GM19023 (cell line): Measurements from ENCODE around the gene PEBP1.

Experiments used
- ATAC-seq: cut with Tn5 transposase; IDR thresholded peaks from one replicate; pipeline ENCODE4 v1.9.1; 2021; ENCODE audit warnings: mild to moderate bottlenecking, moderate library complexity; ENCODE audit not compliant: unreplicated experiment

PEBP1 gene

DNA sequence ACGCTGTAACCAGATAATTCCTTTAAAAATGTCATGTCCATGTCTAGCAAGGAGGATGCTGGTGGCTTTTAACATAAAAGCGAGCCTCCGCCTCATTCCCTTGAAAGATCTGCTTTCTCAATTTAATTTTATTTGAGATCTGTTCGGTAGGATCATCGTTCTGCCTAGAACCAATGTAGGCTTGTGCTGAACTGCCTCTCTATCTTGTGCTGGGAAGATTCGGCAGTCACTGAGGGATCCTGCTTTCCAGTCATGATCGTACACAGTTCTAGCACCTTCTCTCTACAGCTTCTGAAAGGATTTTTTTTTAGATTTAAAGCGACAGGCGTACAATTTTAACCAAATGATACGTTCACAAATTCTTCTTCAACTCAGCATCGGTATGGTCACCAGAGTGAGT, 54.3 kb downstream of the PEBP1 start:
- no peak for ATAC-seq

DNA sequence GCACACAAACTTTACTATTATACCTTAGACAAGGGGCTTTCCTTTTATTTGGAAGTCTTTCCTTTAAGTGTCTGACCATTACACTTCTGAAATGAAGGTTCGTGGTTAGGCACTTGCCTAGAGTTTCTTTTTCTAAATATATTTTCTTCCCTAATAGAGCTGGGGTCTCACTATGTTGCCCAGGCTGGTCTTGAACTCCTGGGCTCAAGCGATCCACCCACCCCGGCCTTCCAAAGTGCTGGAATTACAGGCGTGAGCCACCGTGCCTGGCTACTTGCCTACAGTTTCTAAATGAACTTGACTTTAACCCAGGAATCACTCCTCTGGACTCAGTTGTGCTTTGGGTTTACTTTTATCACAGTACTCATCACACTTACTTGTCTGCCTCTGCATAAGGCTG, 57.6 kb downstream of the PEBP1 start:
- no peak for ATAC-seq

DNA sequence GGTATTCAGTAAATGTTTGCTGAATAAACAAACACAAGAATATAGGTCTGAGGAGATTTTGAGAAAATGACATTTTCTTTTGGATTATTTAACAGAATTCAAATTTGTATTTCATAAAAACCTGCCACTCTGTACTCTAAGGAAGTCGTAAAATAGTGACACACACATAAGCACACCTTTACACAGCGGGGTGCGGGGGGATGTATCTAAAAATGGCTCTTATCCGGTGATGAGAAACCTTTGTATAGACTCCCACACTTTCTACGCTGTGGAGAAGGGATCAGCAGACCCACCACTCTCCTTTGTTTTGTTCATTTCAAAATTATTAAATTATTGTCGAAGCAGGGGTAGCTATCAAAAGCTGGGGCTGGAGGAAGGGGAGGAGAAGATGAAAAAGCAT, 58.0 kb downstream of the PEBP1 start:
- ATAC-seq: no peak
